GM12878 (cell line): ENCODE measurements around the gene MAPK8. TPM values are rescaled to one million over a fixed set of nuclear protein-coding genes. Genes with fewer than 3 reads are reported as not detected.

ENCODE experiments used
- ATAC-seq: fragments of 200-7000 bp; cut with Tn5 transposase; 3 replicates; pipeline ENCODE4 v1.9.1; 2020; ENCODE audit warnings: mild to moderate bottlenecking, moderate library complexity
- BruUV-seq: library from RNA; stranded (reverse); fragments of 400-500 nt; replicated peaks from 2 replicates; lab custom pipeline; 2021; lab: Mats Ljungman, UMichigan
- CTCF ChIA-PET: fragments of 300-600 bp; sonication (Branson Sonifier 250); formaldehyde crosslinking; extraction: SDS; loops from one replicate; lab custom pipeline; 2021; ENCODE audit warnings: inconsistent platforms; lab: Yijun Ruan, JAX
- POLR2A ChIA-PET: fragments of 350-600 bp; formaldehyde crosslinking; extraction: SDS; loops from one replicate; lab custom pipeline; 2021; ENCODE audit warnings: inconsistent platforms; lab: Charles Lee
- RAD21 ChIA-PET: fragments of 300-600 bp; sonication (Branson Sonifier 250); formaldehyde crosslinking; loops from one replicate; lab custom pipeline; 2023; ENCODE audit warnings: antibody characterized with exemption; ENCODE audit not compliant: unreplicated experiment; lab: Charles Lee
- SMC1A ChIA-PET: fragments of 300-600 bp; sonication (Branson Sonifier 250); formaldehyde crosslinking; loops from one replicate; lab custom pipeline; 2023; ENCODE audit not compliant: unreplicated experiment, uncharacterized antibody; lab: Charles Lee
- DNase-seq: peaks from one replicate; pipeline ENCODE4 v3.0.0-alpha.2; 2011; ENCODE audit warnings: low read depth, low spot score
- FAIRE-seq: peaks from 3 replicates; lab custom pipeline; 2011; peaks lifted over from hg19 to GRCh38; lab: Jason Lieb, UNC
- H2AFZ ChIP-seq: 2 replicates; pipeline ENCODE4 v1.6.0; 2011; ENCODE audit warnings: low read depth, low read length, control low read depth; ENCODE audit not compliant: control insufficient read depth
- H3K27ac ChIP-seq: 2 replicates; pipeline ENCODE4 v1.5.1; 2011; ENCODE audit warnings: control low read depth; ENCODE audit not compliant: control insufficient read depth, insufficient read depth
- H3K27me3 ChIP-seq, 2 experiments: replicated peaks in 1 of 2; 2 replicates each; pipeline versions ENCODE4 v1.6.0 to v1.6.1; 2011; ENCODE audit warnings: low read length in 1 of 2; ENCODE audit not compliant: control insufficient read depth in 2 of 2, insufficient read depth in 2 of 2
- H3K36me3 ChIP-seq, 2 experiments: 2 replicates each; pipeline ENCODE4 v1.5.1; 2011; ENCODE audit warnings: low read length in 1 of 2; ENCODE audit not compliant: control insufficient read depth in 2 of 2, insufficient read depth in 2 of 2
- H3K4me1 ChIP-seq: 2 replicates; pipeline ENCODE4 v1.6.1; 2011; ENCODE audit warnings: mild to moderate bottlenecking, low read length, moderate library complexity, mixed read lengths; ENCODE audit not compliant: control insufficient read depth, insufficient read depth
- H3K4me2 ChIP-seq: 2 replicates; pipeline ENCODE4 v1.6.0; 2011; ENCODE audit warnings: control low read depth; ENCODE audit not compliant: control insufficient read depth, insufficient read depth
- H3K4me3 ChIP-seq: fragments of 200-600 bp; sonication (generic); 2 replicates; pipeline ENCODE4 v1.5.1; 2016
- H3K79me2 ChIP-seq: 2 replicates; pipeline ENCODE4 v1.6.0; 2011; ENCODE audit warnings: low read length; ENCODE audit not compliant: control insufficient read depth, insufficient read depth
- H3K9ac ChIP-seq: 2 replicates; pipeline ENCODE4 v1.8.0; 2011; ENCODE audit warnings: low read length, control low read depth, mixed read lengths; ENCODE audit not compliant: control insufficient read depth, insufficient read depth
- H3K9me3 ChIP-seq: replicated peaks from 3 replicates; pipeline ENCODE4 v1.5.1; 2011; ENCODE audit warnings: mild to moderate bottlenecking, low read length; ENCODE audit not compliant: control insufficient read depth, insufficient read depth
- H4K20me1 ChIP-seq: 2 replicates; pipeline ENCODE4 v1.6.0; 2011; ENCODE audit not compliant: control insufficient read depth, insufficient read depth
- ATF7 ChIP-seq: fragments of 450-650 bp; IDR thresholded peaks from 2 replicates; pipeline ENCODE4 v1.6.1; 2016; ENCODE audit warnings: low read depth, mild to moderate bottlenecking
- CHD2 ChIP-seq: IDR thresholded peaks from 2 replicates; pipeline ENCODE4 v1.6.1; 2011; ENCODE audit warnings: low read depth, low read length, improper control_type of control experiment, borderline replicate concordance
- CREM ChIP-seq: IDR thresholded peaks from 2 replicates; pipeline ENCODE4 v1.6.1; 2014; ENCODE audit warnings: antibody characterized with exemption, low read depth
- CUX1 ChIP-seq: IDR thresholded peaks from 2 replicates; pipeline ENCODE4 v1.6.1; 2012; ENCODE audit warnings: improper control_type of control experiment, low read depth, low read length; ENCODE audit not compliant: insufficient replicate concordance
- ELK1 ChIP-seq: IDR thresholded peaks from 2 replicates; pipeline ENCODE4 v1.6.1; 2012; ENCODE audit warnings: low read depth, low read length, improper control_type of control experiment
- ESRRA ChIP-seq: IDR thresholded peaks from 2 replicates; pipeline ENCODE4 v1.6.1; 2012; ENCODE audit warnings: mild to moderate bottlenecking, low read length, improper control_type of control experiment
- MTA2 ChIP-seq: fragments of 450-650 bp; IDR thresholded peaks from 2 replicates; pipeline ENCODE4 v1.6.1; 2016; ENCODE audit warnings: low read depth, mild to moderate bottlenecking, moderate library complexity
- MYB ChIP-seq: fragments of 150-350 bp; IDR thresholded peaks from 2 replicates; pipeline ENCODE4 v1.6.1; 2014; ENCODE audit warnings: mild to moderate bottlenecking, low read depth, low read length, borderline replicate concordance
- MYC ChIP-seq: IDR thresholded peaks from 2 replicates; pipeline ENCODE4 v1.6.1; 2011; ENCODE audit warnings: mild to moderate bottlenecking, low read length, moderate library complexity, inconsistent platforms; ENCODE audit not compliant: insufficient read depth, insufficient replicate concordance, insufficient read length, severe bottlenecking
- SMC3 ChIP-seq: IDR thresholded peaks from 2 replicates; pipeline ENCODE4 v1.6.1; 2011; ENCODE audit warnings: low read length, improper control_type of control experiment, borderline replicate concordance
- TCF12 ChIP-seq: IDR thresholded peaks from 2 replicates; pipeline ENCODE4 v1.6.1; 2011; ENCODE audit warnings: low read depth, mild to moderate bottlenecking, low read length
- WGBS: methylation state at CpG from one replicate; pipeline ENCODE4 v1.1.6; 2016; ENCODE audit warnings: low lambda C conversion rate; ENCODE audit not compliant: insufficient replicate concordance, insufficient coverage; ENCODE audit errors: missing lambda C conversion rate; 5-methylcytosine and 5-hydroxymethylcytosine counted together
- in situ Hi-C: fragments of 300-500 bp; cut with MboI; formaldehyde crosslinking; loops from 9 replicates; pipeline ENCODE4 v1.14.3; 2018; ENCODE audit warnings: mixed read lengths
- intact Hi-C: fragments of 100-400 bp; cut with micrococcal nuclease; formaldehyde crosslinking; loops from one replicate; pipeline ENCODE4 v1.14.2; 2022; ENCODE audit not compliant: unreplicated experiment
- polyA plus RNA-seq, 11 experiments: library from polyadenylated mRNA; depleted of rRNA in 4 of 11; unstranded in 6 of 11; stranded (reverse) in 5 of 11; fragments of >200 nt; fragmentation: Nextera tagmentation in 4 of 11; fragmentation: Illumina TruSeq in 1 of 11; extraction: Ambion mirVana in 4 of 11; extraction: Trizol in 1 of 11; gene quantifications; 1 replicate in 1 of 11; 2 replicates in 10 of 11; pipeline versions ENCODE4 v1.2.1 to v1.2.3, GENCODE V29; 2011 to 2016; ENCODE audit warnings: inconsistent platforms in 2 of 11, missing spikeins in 2 of 11, low read depth in 1 of 11
- total RNA-seq, 4 experiments: library from RNA; depleted of rRNA in 3 of 4; stranded (reverse); fragments of >200 nt in 3 of 4; fragmentation: Illumina TruSeq in 1 of 4; extraction: Trizol in 1 of 4; gene quantifications; 2 replicates each; pipeline versions ENCODE4 v1.2.1 to v1.2.3, GENCODE V29; 2013 to 2021
- TF ChIP-seq, protein P1 (sequence below): IDR thresholded peaks from 2 replicates; pipeline ENCODE4 v1.6.1; 2011; ENCODE audit warnings: borderline replicate concordance, low read depth, mild to moderate bottlenecking, moderate library complexity, low read length; ENCODE audit not compliant: insufficient read depth, poor library complexity, severe bottlenecking
- TF ChIP-seq, protein P2 (sequence below): fragments of 450-650 bp; IDR thresholded peaks from 2 replicates; pipeline ENCODE4 v1.6.1; 2016; ENCODE audit warnings: mild to moderate bottlenecking

MAPK8 gene
- total and polyA plus RNA-seq, 10 of the 15 experiments (the other 5 are each of a cell fraction or from before 2014, with no cell fraction given): 3.9 to 102 (median 40.0) TPM

- RAD21 ChIA-PET: interaction anchor here (3.5 to 4.9 kb wide), 2 partner anchors 10 to 26 kb away, joined by 16 to 34 read pairs; no protein-coding TSS in a partner anchor
- CTCF ChIA-PET: interaction anchor here (5.9 kb wide), 1 partner anchor 12 kb away, joined by 45 read pairs; no protein-coding TSS in a partner anchor
- WGBS: 94% methylated on average over 1 of the region's 1 CpG
- H4K20me1 ChIP-seq: no peaks in the 10 kb centered on the region
- DNase-seq (no peak), FAIRE-seq (no peak), ATAC-seq (no peak)
- POLR2A ChIA-PET: interaction anchor here (0.7 to 5.8 kb wide), 4 partner anchors 12 to 80 kb away, joined by 3 to 43 read pairs (median 4); no protein-coding TSS in a partner anchor
- no peak overlapping the region for H2AFZ ChIP-seq
- H3K79me2 ChIP-seq: no peaks in the 10 kb centered on the region; the same call in none of the 2 replicates
- no peaks in the 10 kb centered on the region for H3K36me3 ChIP-seq
- H3K4me3 ChIP-seq: no peak overlapping the region
- no TSS peak for BruUV-seq
- H3K9me3 ChIP-seq: peaks cover 10% of the 10 kb centered on the region
- H3K9ac ChIP-seq: no peak overlapping the region
- in situ Hi-C loops: no loop called here
- no peak overlapping the region for H3K27ac ChIP-seq
- TF ChIP-seq SMC3: no peak
- no peak for TF ChIP-seq CUX1
- no peak for TF ChIP-seq MTA2
- TF ChIP-seq ATF7: no peak
- TF ChIP-seq CREM: no peak
- TF ChIP-seq CHD2: no peak
- TF ChIP-seq, protein P1, sequence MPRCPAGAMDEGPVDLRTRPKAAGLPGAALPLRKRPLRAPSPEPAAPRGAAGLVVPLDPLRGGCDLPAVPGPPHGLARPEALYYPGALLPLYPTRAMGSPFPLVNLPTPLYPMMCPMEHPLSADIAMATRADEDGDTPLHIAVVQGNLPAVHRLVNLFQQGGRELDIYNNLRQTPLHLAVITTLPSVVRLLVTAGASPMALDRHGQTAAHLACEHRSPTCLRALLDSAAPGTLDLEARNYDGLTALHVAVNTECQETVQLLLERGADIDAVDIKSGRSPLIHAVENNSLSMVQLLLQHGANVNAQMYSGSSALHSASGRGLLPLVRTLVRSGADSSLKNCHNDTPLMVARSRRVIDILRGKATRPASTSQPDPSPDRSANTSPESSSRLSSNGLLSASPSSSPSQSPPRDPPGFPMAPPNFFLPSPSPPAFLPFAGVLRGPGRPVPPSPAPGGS: no peak
- TF ChIP-seq MYB: no peak
- TF ChIP-seq MYC: no peak
- TF ChIP-seq ESRRA: no peak
- TF ChIP-seq, protein P2, sequence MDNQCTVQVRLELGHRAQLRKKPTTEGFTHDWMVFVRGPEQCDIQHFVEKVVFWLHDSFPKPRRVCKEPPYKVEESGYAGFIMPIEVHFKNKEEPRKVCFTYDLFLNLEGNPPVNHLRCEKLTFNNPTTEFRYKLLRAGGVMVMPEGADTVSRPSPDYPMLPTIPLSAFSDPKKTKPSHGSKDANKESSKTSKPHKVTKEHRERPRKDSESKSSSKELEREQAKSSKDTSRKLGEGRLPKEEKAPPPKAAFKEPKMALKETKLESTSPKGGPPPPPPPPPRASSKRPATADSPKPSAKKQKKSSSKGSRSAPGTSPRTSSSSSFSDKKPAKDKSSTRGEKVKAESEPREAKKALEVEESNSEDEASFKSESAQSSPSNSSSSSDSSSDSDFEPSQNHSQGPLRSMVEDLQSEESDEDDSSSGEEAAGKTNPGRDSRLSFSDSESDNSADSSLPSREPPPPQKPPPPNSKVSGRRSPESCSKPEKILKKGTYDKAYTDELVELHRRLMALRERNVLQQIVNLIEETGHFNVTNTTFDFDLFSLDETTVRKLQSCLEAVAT: no peak
- no peak for TF ChIP-seq ELK1
- no peak for TF ChIP-seq TCF12
- H3K4me2 ChIP-seq: no peak overlapping the region
- SMC1A ChIA-PET: interaction anchor here (1.5 to 7.4 kb wide), 2 partner anchors 11 to 68 kb away, joined by 3 to 87 read pairs; no protein-coding TSS in a partner anchor
- H3K27me3 ChIP-seq: no peaks in the 10 kb centered on the region
- intact Hi-C loops: no loop called here
- H3K4me1 ChIP-seq: peaks cover 34% of the 10 kb centered on the region
These were observed 29.4 kb upstream of the MAPK8 start for GRCh38 chr10:48277093-48277492.
